HFFc6 (cell line): ENCODE data around the gene MIA2. TPM values are rescaled to one million over a fixed set of nuclear protein-coding genes. Genes with fewer than 3 reads are reported as not detected.
"Not testable (repeated sequence)": the region's sequence is repeated elsewhere in the genome, so short reads cannot be mapped to it uniquely, and the experiment has no call there.

Experiments
- DNase-seq: peaks from one replicate; pipeline ENCODE4 v3.0.0-alpha.2; 2018
- H3K27ac Mint-ChIP-seq: 2 replicates; pipeline ENCODE4 v1.8.0; 2020; ENCODE audit warnings: mild to moderate bottlenecking, mixed read lengths
- H3K27me3 Mint-ChIP-seq: 2 replicates; pipeline ENCODE4 v1.8.0; 2021; ENCODE audit warnings: mild to moderate bottlenecking, moderate library complexity, mixed read lengths; ENCODE audit not compliant: insufficient read depth
- H3K36me3 Mint-ChIP-seq: 2 replicates; pipeline ENCODE4 v1.8.0; 2021; ENCODE audit warnings: low read depth, mixed read lengths
- H3K4me1 Mint-ChIP-seq: 2 replicates; pipeline ENCODE4 v1.8.0; 2020; ENCODE audit warnings: low read depth, mixed read lengths
- H3K4me3 Mint-ChIP-seq: 2 replicates; pipeline ENCODE4 v1.8.0; 2020; ENCODE audit warnings: mild to moderate bottlenecking, moderate library complexity, mixed read lengths
- H3K9me3 Mint-ChIP-seq: 2 replicates; pipeline ENCODE4 v1.8.0; 2020; ENCODE audit warnings: mild to moderate bottlenecking, mixed read lengths
- CTCF ChIP-seq: fragments of 200-600 bp; sonication (generic); IDR thresholded peaks from 2 replicates; pipeline ENCODE4 v1.5.0; 2021; ENCODE audit warnings: antibody characterized with exemption, mild to moderate bottlenecking
- total RNA-seq, 6 experiments: library from RNA; stranded (reverse); fragmentation: NEBNext Ultra II Directional; extraction: Animal tissue kit (Norgen Biotek cat#: 25700); gene quantifications; 2 replicates in 1 of 6; 3 replicates in 5 of 6; pipeline ENCODE4 v1.2.3, GENCODE V29; 2021

MIA2 gene
- total RNA-seq, 6 experiments from 2014 or later: 11.5 to 16.3 (median 13.0) TPM

GRCh38 chr14:39217214-39217879, 16.4 kb upstream of the MIA2 start:
- no peak overlapping the region for H3K27ac Mint-ChIP-seq
- H3K9me3 Mint-ChIP-seq: no peaks in the 10 kb centered on the region
- H3K4me1 Mint-ChIP-seq: peaks cover 32% of the 10 kb centered on the region
- no peaks in the 10 kb centered on the region; the same call in 1 of the 2 replicates for H3K27me3 Mint-ChIP-seq
- no peaks in the 10 kb centered on the region for H3K36me3 Mint-ChIP-seq
- no peak for TF ChIP-seq CTCF
- no peak for DNase-seq
- no peak overlapping the region for H3K4me3 Mint-ChIP-seq

- peaks cover 31% of the 10 kb centered on the region for H3K4me1 Mint-ChIP-seq
- peak; percentile 13 for DNase-seq
- no peaks in the 10 kb centered on the region for H3K9me3 Mint-ChIP-seq
- H3K4me3 Mint-ChIP-seq: peak overlapping the region; percentile 68
- TF ChIP-seq CTCF: no peak
- peak overlapping the region; percentile 81 for H3K27ac Mint-ChIP-seq
- no peaks in the 10 kb centered on the region for H3K27me3 Mint-ChIP-seq
- H3K36me3 Mint-ChIP-seq: no peaks in the 10 kb centered on the region
These were observed 15.4 kb upstream of the MIA2 start for GRCh38 chr14:39218171-39218769.

- peak overlapping the region; percentile 81 for H3K27ac Mint-ChIP-seq
These were observed 14.6 kb upstream of the MIA2 start for GRCh38 chr14:39219075-39219499.

GRCh38 chr14:39220473-39220872, 13.2 kb upstream of the MIA2 start:
- H3K27me3 Mint-ChIP-seq, H3K9me3 Mint-ChIP-seq: not testable (repeated sequence)

More at GRCh38 chr14:39219075-39219499, 14.6 kb upstream of the MIA2 start:
- peaks cover 4% of the 10 kb centered on the region; the same call in 1 of the 2 replicates for H3K27me3 Mint-ChIP-seq
- H3K9me3 Mint-ChIP-seq: no peaks in the 10 kb centered on the region
- no peaks in the 10 kb centered on the region for H3K36me3 Mint-ChIP-seq
- peak overlapping the region; percentile 68 for H3K4me3 Mint-ChIP-seq
- peaks cover 31% of the 10 kb centered on the region for H3K4me1 Mint-ChIP-seq
- no peak for TF ChIP-seq CTCF
- DNase-seq: peak; percentile 79

GRCh38 chr14:39228044-39228443, 5.7 kb upstream of the MIA2 start:
- no peak for TF ChIP-seq CTCF
- H3K4me1 Mint-ChIP-seq: peaks cover 12% of the 10 kb centered on the region
- H3K36me3 Mint-ChIP-seq: no peaks in the 10 kb centered on the region
- H3K4me3 Mint-ChIP-seq: no peak overlapping the region
- no peak for DNase-seq
- H3K27me3 Mint-ChIP-seq: peaks cover 7% of the 10 kb centered on the region
- no peaks in the 10 kb centered on the region for H3K9me3 Mint-ChIP-seq
- H3K27ac Mint-ChIP-seq: no peak overlapping the region

More at GRCh38 chr14:39220473-39220872, 13.2 kb upstream of the MIA2 start:
- not testable (repeated sequence) for H3K27ac Mint-ChIP-seq, H3K4me3 Mint-ChIP-seq, H3K36me3 Mint-ChIP-seq, DNase-seq
- H3K4me1 Mint-ChIP-seq: peaks cover 31% of the 10 kb centered on the region

GRCh38 chr14:39228509-39229221, 5.0 kb upstream of the MIA2 start:
- DNase-seq: no peak
- TF ChIP-seq CTCF: no peak
- Mint-ChIP-seq H3K36me3 (no peaks in the 10 kb centered on the region), H3K4me3 (no peak overlapping the region), H3K9me3 (no peaks in the 10 kb centered on the region), H3K27me3 (peaks cover 7% of the 10 kb centered on the region), H3K27ac (no peak overlapping the region), H3K4me1 (peaks cover 15% of the 10 kb centered on the region)
